Kidney (tissue), 14 donors: ENCODE measurements around the gene S100A8. TPM values are rescaled to one million over a fixed set of nuclear protein-coding genes. Genes with fewer than 3 reads are reported as not detected.

ENCODE experiments used
- DNase-seq, 5 donors: peaks; one replicate each; pipeline ENCODE4 v3.0.0-alpha.2; 2013 to 2020
- FAIRE-seq: peaks from 2 replicates; lab custom pipeline; 2012; peaks lifted over from hg19 to GRCh38; lab: Jason Lieb, UNC
- H3K27ac ChIP-seq, 2 donors: one replicate each; pipeline ENCODE4 v1.7.0; 2013; ENCODE audit warnings: low read depth in 2 of 2, low read length in 2 of 2, inconsistent platforms in 1 of 2
- H3K27me3 ChIP-seq: one replicate; pipeline ENCODE4 v1.7.1; 2013; ENCODE audit warnings: low read length, inconsistent platforms; ENCODE audit not compliant: control insufficient read depth, insufficient read depth
- H3K36me3 ChIP-seq, 3 donors: one replicate each; pipeline versions ENCODE4 v1.7.0 to v1.7.1; 2013; ENCODE audit warnings: low read length in 3 of 3, control low read depth in 1 of 3, inconsistent platforms in 1 of 3; ENCODE audit not compliant: insufficient read depth in 3 of 3, control insufficient read depth in 2 of 3
- H3K4me1 ChIP-seq, 3 donors: one replicate each; pipeline versions ENCODE4 v1.7.0 to v1.7.1; 2013; ENCODE audit warnings: low read length in 3 of 3, inconsistent platforms in 1 of 3, low read depth in 1 of 3; ENCODE audit not compliant: control insufficient read depth in 2 of 3, insufficient read depth in 2 of 3
- H3K4me3 ChIP-seq, 3 donors: one replicate each; pipeline versions ENCODE4 v1.7.0 to v1.8.1; 2013; ENCODE audit warnings: low read length in 3 of 3, control low read depth in 1 of 3, inconsistent platforms in 1 of 3
- H3K9ac ChIP-seq, 3 donors: one replicate each; pipeline versions ENCODE4 v1.7.0 to v1.7.1; 2013; ENCODE audit warnings: low read length in 3 of 3, control low read depth in 1 of 3, inconsistent platforms in 1 of 3
- H3K9me3 ChIP-seq, 3 donors: one replicate each; pipeline versions ENCODE4 v1.7.0 to v1.7.1; 2013; ENCODE audit warnings: low read length in 3 of 3, control low read depth in 1 of 3, inconsistent platforms in 1 of 3; ENCODE audit not compliant: control insufficient read depth in 2 of 3, insufficient read depth in 1 of 3
- intact Hi-C: fragments of 100-400 bp; cut with DNase I; formaldehyde crosslinking; loops from one replicate; pipeline ENCODE4 v1.11.1; 2022
- polyA plus RNA-seq: library from polyadenylated mRNA; stranded (reverse); fragments of 350-450 nt; fragmentation: Illumina TruSeq; extraction: RNeasy Lipid Tissue Mini Kit (QIAGEN cat#74804); gene quantifications from one replicate; pipeline ENCODE4 v1.2.3, GENCODE V29; 2014; ENCODE audit warnings: low read depth, low replicate concordance; ENCODE audit not compliant: insufficient read depth
- total RNA-seq: library from RNA; stranded (reverse); fragmentation: NEBNext Ultra II Directional; extraction: Animal tissue kit (Norgen Biotek cat#: 25700); gene quantifications from one replicate; pipeline ENCODE4 v1.2.1, GENCODE V29; 2021
- TF ChIP-seq, protein P1 (sequence below): IDR thresholded peaks from 3 replicates; pipeline ENCODE4 v1.5.1; 2012; ENCODE audit warnings: mild to moderate bottlenecking, moderate library complexity, borderline replicate concordance; ENCODE audit not compliant: insufficient read depth; ENCODE audit errors: extremely low read depth
- donor health status: control.
- donor health status: control.
- donor health status: control.
- donor health status: control.
- donor health status: control.
- donor health status: DM: yes; HTN: yes; CAD: no.
- donor health status: Normal renal cell carcinoma (clear cell type).

The S100A8 gene
- total and polyA plus RNA-seq, 2 donors from 2014 or later = 17.5 to 60.9 TPM

DNA sequence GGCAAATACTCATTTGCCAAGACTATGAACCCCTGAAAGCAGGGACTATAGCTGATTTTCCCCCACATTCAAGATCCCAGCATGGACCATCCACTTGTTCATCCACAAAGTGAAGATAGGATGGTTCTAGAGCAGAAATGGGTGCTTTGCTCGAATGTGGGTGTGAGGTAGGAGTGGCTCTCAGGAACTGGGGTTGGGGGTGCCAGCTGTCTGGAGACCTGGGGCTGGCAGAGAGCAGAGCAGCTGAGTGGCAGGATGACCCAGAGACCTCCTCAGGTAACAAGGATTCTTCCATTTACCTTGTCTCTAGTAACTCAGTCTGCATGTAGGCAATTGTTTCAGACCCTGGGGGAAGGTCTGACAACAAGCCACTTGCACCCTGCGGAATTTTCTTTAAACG lies 27.2 kb downstream of the S100A8 start:
- intact Hi-C loops = no loop called here
- no peaks in the 10 kb centered on the region for H3K36me3 ChIP-seq
- TF ChIP-seq, protein P1, sequence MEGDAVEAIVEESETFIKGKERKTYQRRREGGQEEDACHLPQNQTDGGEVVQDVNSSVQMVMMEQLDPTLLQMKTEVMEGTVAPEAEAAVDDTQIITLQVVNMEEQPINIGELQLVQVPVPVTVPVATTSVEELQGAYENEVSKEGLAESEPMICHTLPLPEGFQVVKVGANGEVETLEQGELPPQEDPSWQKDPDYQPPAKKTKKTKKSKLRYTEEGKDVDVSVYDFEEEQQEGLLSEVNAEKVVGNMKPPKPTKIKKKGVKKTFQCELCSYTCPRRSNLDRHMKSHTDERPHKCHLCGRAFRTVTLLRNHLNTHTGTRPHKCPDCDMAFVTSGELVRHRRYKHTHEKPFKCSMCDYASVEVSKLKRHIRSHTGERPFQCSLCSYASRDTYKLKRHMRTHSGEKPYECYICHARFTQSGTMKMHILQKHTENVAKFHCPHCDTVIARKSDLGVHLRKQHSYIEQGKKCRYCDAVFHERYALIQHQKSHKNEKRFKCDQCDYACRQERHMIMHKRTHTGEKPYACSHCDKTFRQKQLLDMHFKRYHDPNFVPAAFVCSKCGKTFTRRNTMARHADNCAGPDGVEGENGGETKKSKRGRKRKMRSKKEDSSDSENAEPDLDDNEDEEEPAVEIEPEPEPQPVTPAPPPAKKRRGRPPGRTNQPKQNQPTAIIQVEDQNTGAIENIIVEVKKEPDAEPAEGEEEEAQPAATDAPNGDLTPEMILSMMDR = no peak
- DNase-seq = peak in 1 of 5 donors; percentile 6
- FAIRE-seq = no peak
- H3K27me3 ChIP-seq = no peaks in the 10 kb centered on the region
- H3K4me1 ChIP-seq = no peaks in the 10 kb centered on the region
- no peak overlapping the region for H3K27ac ChIP-seq
- no peak overlapping the region for H3K9ac ChIP-seq
- no peaks in the 10 kb centered on the region for H3K9me3 ChIP-seq
- no peak overlapping the region for H3K4me3 ChIP-seq

DNA sequence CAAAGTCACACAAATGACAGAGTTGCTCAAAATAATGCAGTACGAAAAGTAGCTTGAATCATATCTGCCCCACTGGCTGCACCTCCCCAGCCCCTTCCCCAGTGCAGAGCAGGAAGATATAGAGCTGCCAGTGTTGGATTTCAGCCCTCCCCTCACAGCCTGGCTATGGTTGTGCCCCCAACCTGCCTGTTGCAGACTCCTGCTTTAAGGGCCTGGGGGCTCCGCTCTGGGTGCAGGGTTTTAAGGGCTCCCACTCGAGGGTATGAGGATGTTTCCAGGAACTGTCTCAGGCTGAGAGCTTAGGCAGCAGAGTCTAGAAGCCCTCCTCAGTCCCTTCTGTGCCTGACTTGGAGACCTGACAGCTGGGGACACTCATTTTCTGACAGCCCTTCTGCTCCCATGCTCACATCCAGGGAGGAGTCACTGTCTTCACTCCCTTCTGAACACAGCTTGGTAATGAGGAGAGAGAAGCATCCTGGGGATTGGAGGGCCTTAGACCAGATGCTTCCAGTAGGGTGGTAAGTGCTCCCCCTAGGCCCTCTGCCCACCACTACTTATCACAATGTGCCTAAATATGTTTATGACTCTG lies 28.6 kb downstream of the S100A8 start:
- H3K27ac ChIP-seq = no peak overlapping the region
- H3K36me3 ChIP-seq = no peaks in the 10 kb centered on the region
- H3K4me1 ChIP-seq = no peaks in the 10 kb centered on the region
- DNase-seq (peak in 4 of 5 donors; percentile 52 to 89 (median 71)), FAIRE-seq (no peak)
- no peaks in the 10 kb centered on the region for H3K27me3 ChIP-seq
- H3K9ac ChIP-seq = no peak overlapping the region
- intact Hi-C loops = no loop called here
- no peak overlapping the region for H3K4me3 ChIP-seq
- H3K9me3 ChIP-seq = no peaks in the 10 kb centered on the region
- TF ChIP-seq, protein P1 = no peak

- intact Hi-C loops = no loop called here
- Histone ChIP-seq H3K36me3 (no peaks in the 10 kb centered on the region), H3K4me1 (no peaks in the 10 kb centered on the region), H3K4me3 (no peak overlapping the region), H3K9ac (no peak overlapping the region), H3K9me3 (no peaks in the 10 kb centered on the region), H3K27me3 (no peaks in the 10 kb centered on the region), H3K27ac (no peak overlapping the region)
- TF ChIP-seq, protein P1 = no peak
- FAIRE-seq = no peak
- DNase-seq = peak in 1 of 5 donors; percentile 18
These were observed 29.3 kb downstream of the S100A8 start for GRCh38 chr1:153361480-153362109.
